Mucosa of rectum (tissue), 2 donors: ENCODE data around the gene LIG4.
"Not testable (repeated sequence)": the region's sequence is repeated elsewhere in the genome, so short reads cannot be mapped to it uniquely, and the experiment has no call there.

Experiments used
- H3K27ac ChIP-seq, 2 donors: one replicate each; pipeline ENCODE4 v1.7.0; 2013; ENCODE audit warnings: inconsistent platforms in 2 of 2, low read depth in 2 of 2, low read length in 2 of 2
- H3K27me3 ChIP-seq, 2 donors: one replicate each; pipeline ENCODE4 v1.7.0; 2013; ENCODE audit warnings: low read length in 2 of 2; ENCODE audit not compliant: control insufficient read depth in 2 of 2, insufficient read depth in 2 of 2
- H3K36me3 ChIP-seq, 2 donors: one replicate each; pipeline ENCODE4 v1.7.0; 2013; ENCODE audit warnings: low read length in 2 of 2; ENCODE audit not compliant: control insufficient read depth in 2 of 2, insufficient read depth in 2 of 2
- H3K4me1 ChIP-seq, 2 donors: one replicate each; pipeline ENCODE4 v1.7.0; 2013; ENCODE audit warnings: low read length in 2 of 2, mild to moderate bottlenecking in 1 of 2; ENCODE audit not compliant: control insufficient read depth in 2 of 2, insufficient read depth in 2 of 2
- H3K4me3 ChIP-seq, 2 donors: one replicate each; pipeline ENCODE4 v1.7.0; 2013; ENCODE audit warnings: low read length in 2 of 2
- H3K9ac ChIP-seq, 2 donors: one replicate each; pipeline ENCODE4 v1.7.0; 2013; ENCODE audit warnings: low read length in 2 of 2, low read depth in 1 of 2, mild to moderate bottlenecking in 1 of 2
- H3K9me3 ChIP-seq, 2 donors: one replicate each; pipeline ENCODE4 v1.7.0; 2013; ENCODE audit warnings: low read length in 2 of 2; ENCODE audit not compliant: control insufficient read depth in 2 of 2
- donor health status: healthy.
- donor health status: Normal muscosa, but diverticular disease.

The LIG4 gene

GRCh38 chr13:108218044-108218974, 3.0 kb upstream of the LIG4 start, which contains the start of gene ABHD13:
Gene ABHD13 (plus strand): TSS chr13:108218392. CDS start chr13:108229219, 10,827 bp downstream.
- H3K27me3 ChIP-seq = no peaks in the 10 kb centered on the region
- H3K4me1 ChIP-seq = peaks cover 12 to 16% of the 10 kb centered on the region in 2 donors
- H3K9ac ChIP-seq = peak within 1 kb of the TSS; percentile 86 to 90
- peak within 1 kb of the TSS; percentile 82 to 83 for H3K27ac ChIP-seq
- no peaks in the 10 kb centered on the region for H3K36me3 ChIP-seq
- no peaks in the 10 kb centered on the region for H3K9me3 ChIP-seq
- peak within 1 kb of the TSS; percentile 92 to 93 for H3K4me3 ChIP-seq

DNA sequence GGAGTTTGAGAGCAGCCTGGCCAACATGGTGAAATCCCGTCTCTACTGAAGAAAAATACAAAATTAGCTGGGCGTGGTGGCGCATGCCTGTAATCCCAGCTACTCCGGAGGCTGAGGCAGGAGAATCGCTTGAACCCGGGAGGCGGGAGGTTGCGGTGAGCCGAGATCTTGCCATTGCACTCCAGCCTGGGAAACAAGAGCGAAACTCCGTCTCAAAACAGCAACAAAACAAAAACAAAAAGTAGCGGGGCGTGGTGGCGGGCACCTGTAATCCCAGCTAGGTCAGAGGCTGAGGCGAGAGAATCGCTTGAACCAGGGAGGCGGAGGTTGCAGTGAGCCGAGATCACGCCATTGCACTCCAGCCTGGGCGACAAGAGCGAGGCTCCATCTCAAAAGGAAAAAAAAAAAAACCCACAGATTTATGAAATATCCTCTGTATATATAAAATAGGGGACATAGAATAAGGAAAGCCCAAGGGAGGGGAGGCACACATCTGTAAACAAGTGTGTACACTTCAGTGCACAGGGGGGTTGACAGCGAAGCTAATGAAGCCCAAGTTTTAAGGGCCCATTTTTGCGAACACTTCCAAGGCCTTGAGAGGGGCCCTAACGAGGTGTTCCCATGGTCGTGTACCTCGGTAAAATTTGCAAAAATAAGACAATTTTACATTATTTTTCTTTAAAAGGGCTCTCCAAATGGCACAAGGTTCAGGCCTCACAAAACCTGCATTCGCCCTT, 2.1 kb upstream of the LIG4 start:
- H3K27ac ChIP-seq = peak overlapping the region; percentile 82 to 83
- not testable (repeated sequence) for H3K9me3 ChIP-seq, H3K27me3 ChIP-seq, H3K36me3 ChIP-seq
- peaks cover 12 to 16% of the 10 kb centered on the region in 2 donors for H3K4me1 ChIP-seq
- H3K9ac ChIP-seq = peak overlapping the region; percentile 86 to 90
- peak overlapping the region; percentile 92 to 93 for H3K4me3 ChIP-seq

GRCh38 chr13:108214441-108215271, 680 bp downstream of the LIG4 start:
- Histone ChIP-seq H3K9me3 (no peaks in the 10 kb centered on the region), H3K9ac (no peak overlapping the region), H3K36me3 (peaks cover 5 to 9% of the 10 kb centered on the region in 2 donors), H3K27me3 (no peaks in the 10 kb centered on the region), H3K4me3 (peak overlapping the region; percentile 45 to 65), H3K27ac (no peak overlapping the region), H3K4me1 (peaks cover 10 to 11% of the 10 kb centered on the region in 2 donors)

GRCh38 chr13:108213946-108214345, 1.4 kb downstream of the LIG4 start:
- Histone ChIP-seq H3K36me3 (peaks cover 5 to 9% of the 10 kb centered on the region in 2 donors), H3K27ac (no peak overlapping the region), H3K4me1 (peaks cover 5 to 6% of the 10 kb centered on the region in 2 donors), H3K9ac (no peak overlapping the region), H3K4me3 (peak overlapping the region in 1 of 2 donors; percentile 65), H3K9me3 (no peaks in the 10 kb centered on the region), H3K27me3 (no peaks in the 10 kb centered on the region)

DNA sequence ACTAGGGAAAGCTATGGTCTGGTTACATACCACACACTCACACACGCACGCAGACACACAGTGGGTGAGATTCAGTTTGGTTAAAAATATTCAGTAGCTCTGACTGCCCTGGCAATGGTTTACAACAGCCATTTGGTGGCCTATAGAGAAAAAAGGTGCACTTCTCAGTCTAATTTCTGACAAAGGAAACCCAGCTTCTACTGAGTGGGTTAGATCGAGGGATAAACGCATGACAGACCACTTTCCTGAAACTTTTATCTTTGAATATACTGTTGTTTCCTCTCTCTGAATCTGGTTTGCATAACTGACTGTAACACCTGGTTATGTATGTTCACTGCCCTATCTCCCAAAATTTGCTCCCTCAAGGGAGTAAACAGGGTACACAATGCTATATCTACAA, 2.5 kb downstream of the LIG4 start:
- Histone ChIP-seq H3K4me1 (peaks cover 5 to 6% of the 10 kb centered on the region in 2 donors), H3K36me3 (peaks cover 5 to 9% of the 10 kb centered on the region in 2 donors), H3K27ac (no peak overlapping the region), H3K9me3 (no peaks in the 10 kb centered on the region), H3K4me3 (no peak overlapping the region), H3K9ac (no peak overlapping the region), H3K27me3 (no peaks in the 10 kb centered on the region)

DNA sequence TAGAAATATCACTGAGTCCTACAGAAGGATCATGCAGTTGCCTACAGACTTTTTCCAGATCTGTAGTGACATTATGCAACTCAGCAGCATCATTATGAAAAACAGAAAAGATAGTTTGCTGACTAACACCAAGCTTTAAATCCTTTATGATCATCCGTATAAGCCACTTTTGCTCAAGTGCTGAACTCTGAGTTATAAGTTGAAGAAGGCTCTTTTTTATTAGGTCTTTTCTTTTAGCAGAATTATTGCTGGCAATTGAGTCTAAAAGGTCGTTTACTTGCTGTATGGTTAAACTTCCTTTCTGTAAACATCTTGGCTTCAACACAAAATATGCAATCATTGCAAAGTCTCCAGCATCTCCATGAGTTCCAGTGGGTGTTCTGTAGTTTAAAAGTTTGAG, 4.8 kb downstream of the LIG4 start:
- H3K27me3 ChIP-seq = no peaks in the 10 kb centered on the region
- no peak overlapping the region for H3K27ac ChIP-seq
- no peak overlapping the region for H3K4me3 ChIP-seq

GRCh38 chr13:108200781-108201398, 14.4 kb downstream of the LIG4 start:
- Histone ChIP-seq H3K27ac (no peak overlapping the region), H3K4me1 (no peaks in the 10 kb centered on the region), H3K9me3 (no peaks in the 10 kb centered on the region), H3K27me3 (no peaks in the 10 kb centered on the region), H3K9ac (no peak overlapping the region), H3K36me3 (no peaks in the 10 kb centered on the region), H3K4me3 (no peak overlapping the region)

More for the DNA sequence above, 4.8 kb downstream of the LIG4 start:
- Histone ChIP-seq H3K4me1 (no peaks in the 10 kb centered on the region), H3K9ac (no peak overlapping the region), H3K36me3 (peaks cover 5 to 9% of the 10 kb centered on the region in 2 donors), H3K9me3 (no peaks in the 10 kb centered on the region)

GRCh38 chr13:108195861-108196260, 19.5 kb downstream of the LIG4 start:
- Histone ChIP-seq H3K27me3 (no peaks in the 10 kb centered on the region), H3K9ac (no peak overlapping the region), H3K9me3 (peaks cover 0 to 5% of the 10 kb centered on the region in 2 donors), H3K27ac (no peak overlapping the region), H3K4me1 (no peaks in the 10 kb centered on the region), H3K4me3 (no peak overlapping the region), H3K36me3 (no peaks in the 10 kb centered on the region)

DNA sequence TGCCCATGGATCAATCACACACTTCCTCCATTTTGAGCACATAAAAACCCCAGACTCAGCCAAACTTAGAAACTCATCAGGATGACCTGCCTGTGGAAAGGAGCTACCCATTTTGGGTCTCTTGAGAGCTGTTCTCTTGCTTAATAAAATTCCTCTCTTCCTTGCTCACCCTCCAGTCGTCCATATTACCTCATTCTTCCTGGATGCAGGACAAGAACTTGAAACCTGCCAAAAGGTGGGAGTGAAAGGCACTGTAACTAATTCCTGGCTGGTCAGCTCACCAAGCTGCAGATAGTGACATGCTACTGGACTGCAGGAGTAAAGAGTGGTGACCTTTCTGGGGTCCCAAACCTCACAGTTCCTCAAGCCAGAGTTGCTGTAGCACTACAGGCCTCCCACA, 20.2 kb downstream of the LIG4 start:
- Histone ChIP-seq H3K27ac (no peak overlapping the region), H3K36me3 (no peaks in the 10 kb centered on the region)

More for the DNA sequence above, 20.2 kb downstream of the LIG4 start:
- Histone ChIP-seq H3K4me3 (no peak overlapping the region), H3K9me3 (peaks cover 0 to 5% of the 10 kb centered on the region in 2 donors), H3K4me1 (no peaks in the 10 kb centered on the region), H3K27me3 (no peaks in the 10 kb centered on the region), H3K9ac (no peak overlapping the region)
